Activated CD8-positive, alpha-beta memory T cell treated with anti-CD3 and anti-CD28 coated beads, Interleukin-2, amount 50 U/mL, for 48 hours (primary cell): Measurements from ENCODE around the gene CYP3A4.
"Not testable (repeated sequence)": the region's sequence is repeated elsewhere in the genome, so short reads cannot be mapped to it uniquely, and the experiment has no call there.

Source experiments
- DNase-seq: peaks from one replicate; pipeline ENCODE4 v3.0.0-alpha.2; 2020

The CYP3A4 gene

GRCh38 chr7:99748846-99749579 is 35.0 kb downstream of the CYP3A4 start:
- no peak for DNase-seq

GRCh38 chr7:99746915-99747314 is 37.1 kb downstream of the CYP3A4 start:
- DNase-seq = not testable (repeated sequence)

- DNase-seq = not testable (repeated sequence)
Measured at GRCh38 chr7:99745395-99745794, 38.6 kb downstream of the CYP3A4 start.

- DNase-seq = no peak
Measured at GRCh38 chr7:99742737-99743394, 41.1 kb downstream of the CYP3A4 start.

- no peak for DNase-seq
Measured at GRCh38 chr7:99741441-99741795, 42.6 kb downstream of the CYP3A4 start.

- no peak for DNase-seq
Measured at GRCh38 chr7:99740573-99741440, 43.2 kb downstream of the CYP3A4 start.

GRCh38 chr7:99739699-99740572 is 44.0 kb downstream of the CYP3A4 start:
- DNase-seq = no peak

- DNase-seq = no peak
Measured at GRCh38 chr7:99737726-99738125, 46.3 kb downstream of the CYP3A4 start.

- not testable (repeated sequence) for DNase-seq
Measured at GRCh38 chr7:99736667-99737066, 47.3 kb downstream of the CYP3A4 start.

GRCh38 chr7:99734987-99735386 is 49.0 kb downstream of the CYP3A4 start, which contains the start of gene CYP3A7:
TSS of gene CYP3A7 (minus strand) at chr7:99735196. CDS start at chr7:99735093, 103 bp downstream.
- DNase-seq = no peak

GRCh38 chr7:99733448-99733847 is 50.5 kb downstream of the CYP3A4 start:
- DNase-seq = no peak

- DNase-seq = no peak
Measured at GRCh38 chr7:99733003-99733402, 51.0 kb downstream of the CYP3A4 start.

- no peak for DNase-seq
Measured at GRCh38 chr7:99731638-99732374, 52.2 kb downstream of the CYP3A4 start.

- no peak for DNase-seq
Measured at GRCh38 chr7:99730992-99731391, 53.0 kb downstream of the CYP3A4 start.

- DNase-seq = no peak
Measured at GRCh38 chr7:99730238-99730810, 53.7 kb downstream of the CYP3A4 start.

GRCh38 chr7:99729486-99730237 is 54.3 kb downstream of the CYP3A4 start:
- no peak for DNase-seq

- DNase-seq = no peak
Measured at GRCh38 chr7:99728615-99729014, 55.4 kb downstream of the CYP3A4 start.

- not testable (repeated sequence) for DNase-seq
Measured at GRCh38 chr7:99723201-99723600, 60.8 kb downstream of the CYP3A4 start.

GRCh38 chr7:99720800-99721595 is 63.0 kb downstream of the CYP3A4 start:
- DNase-seq = no peak
